ENCODE measurements around the gene CYP2C9. TPM values are rescaled to one million over a fixed set of nuclear protein-coding genes. Genes with fewer than 3 reads are reported as not detected.

Gene CYP2C9
- total RNA-seq, 1 experiment from 2014 or later = not detected

DNA sequence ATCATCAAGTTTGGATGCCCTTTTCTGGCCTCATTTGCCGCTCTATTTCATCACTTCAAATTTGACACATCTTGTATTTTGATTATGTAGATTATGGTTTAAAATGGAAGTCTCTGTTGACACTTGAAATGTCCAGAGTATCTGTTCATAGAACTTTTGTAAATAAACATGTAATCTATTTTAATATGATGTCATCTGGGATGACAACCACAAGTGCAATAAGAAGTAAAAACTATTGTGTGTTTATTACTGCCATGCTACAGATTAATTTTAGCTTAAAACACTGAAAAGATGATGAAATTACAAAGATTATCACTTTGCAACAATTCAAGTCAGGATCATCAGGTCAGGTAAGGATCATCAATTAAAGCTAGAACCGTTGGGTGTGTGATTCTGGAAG, 100.8 kb downstream of the CYP2C9 start:
- no peaks in the 10 kb centered on the region for H4K20me1 ChIP-seq (ENCODE audit: insufficient read depth)
- H3K79me2 ChIP-seq (ENCODE audit: low read depth) = no peaks in the 10 kb centered on the region
- no peaks in the 10 kb centered on the region for H3K9me3 ChIP-seq (ENCODE audit: insufficient read depth, low read depth)
- POLR2A ChIA-PET (ENCODE audit: unreplicated experiment) = no interaction called here
- no TSS peak for BruUV-seq (replicated peaks)
- no peaks in the 10 kb centered on the region for H3K36me3 ChIP-seq (ENCODE audit: low read depth)
- TF ChIP-seq, protein P1, sequence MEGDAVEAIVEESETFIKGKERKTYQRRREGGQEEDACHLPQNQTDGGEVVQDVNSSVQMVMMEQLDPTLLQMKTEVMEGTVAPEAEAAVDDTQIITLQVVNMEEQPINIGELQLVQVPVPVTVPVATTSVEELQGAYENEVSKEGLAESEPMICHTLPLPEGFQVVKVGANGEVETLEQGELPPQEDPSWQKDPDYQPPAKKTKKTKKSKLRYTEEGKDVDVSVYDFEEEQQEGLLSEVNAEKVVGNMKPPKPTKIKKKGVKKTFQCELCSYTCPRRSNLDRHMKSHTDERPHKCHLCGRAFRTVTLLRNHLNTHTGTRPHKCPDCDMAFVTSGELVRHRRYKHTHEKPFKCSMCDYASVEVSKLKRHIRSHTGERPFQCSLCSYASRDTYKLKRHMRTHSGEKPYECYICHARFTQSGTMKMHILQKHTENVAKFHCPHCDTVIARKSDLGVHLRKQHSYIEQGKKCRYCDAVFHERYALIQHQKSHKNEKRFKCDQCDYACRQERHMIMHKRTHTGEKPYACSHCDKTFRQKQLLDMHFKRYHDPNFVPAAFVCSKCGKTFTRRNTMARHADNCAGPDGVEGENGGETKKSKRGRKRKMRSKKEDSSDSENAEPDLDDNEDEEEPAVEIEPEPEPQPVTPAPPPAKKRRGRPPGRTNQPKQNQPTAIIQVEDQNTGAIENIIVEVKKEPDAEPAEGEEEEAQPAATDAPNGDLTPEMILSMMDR (conservative IDR thresholded peaks at IDR 0.05) = no peak
- no peak for TF ChIP-seq EZH2 (IDR thresholded peaks at IDR 0.05; ENCODE audit: low read depth)
- no peak overlapping the region for H3K27ac ChIP-seq
- no peaks in the 10 kb centered on the region for H3F3A ChIP-seq (ENCODE audit: insufficient read depth, low read depth)
- no peak overlapping the region for H3K4me3 ChIP-seq
- no peak overlapping the region for H2AFZ ChIP-seq
- no peak for DNase-seq
- H3K4me1 ChIP-seq (replicated peaks; ENCODE audit: insufficient read depth) = no peaks in the 10 kb centered on the region
- intact Hi-C loops (cut with micrococcal nuclease; ENCODE audit: unreplicated experiment) = no loop called here
- no peak overlapping the region for H3K4me2 ChIP-seq
- CTCF ChIA-PET = no interaction called here
- no peaks in the 10 kb centered on the region for H3K27me3 ChIP-seq (ENCODE audit: insufficient read depth, low read depth)
- H3K9me2 ChIP-seq (ENCODE audit: insufficient read depth) = no peaks in the 10 kb centered on the region; the same call in 1 of the 2 replicates

Other genes with a start within 250 kb of the CYP2C9 start
- not detected in 2 replicates for gene CYP2C19, start 176.0 kb upstream of the CYP2C9 start, total RNA-seq (2021)
- not detected in 2 replicates for gene CYP2C8, start 130.8 kb downstream of the CYP2C9 start, total RNA-seq (2021)